Dermis microvascular lymphatic vessel endothelial cell (primary cell): ENCODE measurements around the gene SLC40A1. TPM values are rescaled to one million over a fixed set of nuclear protein-coding genes. Genes with fewer than 3 reads are reported as not detected.
"Not testable (repeated sequence)": the region's sequence is repeated elsewhere in the genome, so short reads cannot be mapped to it uniquely, and the experiment has no call there.

ENCODE experiments used
- DNase-seq, 2 donors: peaks; one replicate each; pipeline versions ENCODE4 v3.0.0 to v3.0.0-alpha.2; 2010; ENCODE audit warnings: low read depth in 2 of 2
- total RNA-seq: library from RNA; depleted of rRNA; stranded (reverse); fragments of >200 nt; gene quantifications from 2 replicates; pipeline ENCODE4 v1.2.1, GENCODE V29; 2014

SLC40A1 gene, protein sequence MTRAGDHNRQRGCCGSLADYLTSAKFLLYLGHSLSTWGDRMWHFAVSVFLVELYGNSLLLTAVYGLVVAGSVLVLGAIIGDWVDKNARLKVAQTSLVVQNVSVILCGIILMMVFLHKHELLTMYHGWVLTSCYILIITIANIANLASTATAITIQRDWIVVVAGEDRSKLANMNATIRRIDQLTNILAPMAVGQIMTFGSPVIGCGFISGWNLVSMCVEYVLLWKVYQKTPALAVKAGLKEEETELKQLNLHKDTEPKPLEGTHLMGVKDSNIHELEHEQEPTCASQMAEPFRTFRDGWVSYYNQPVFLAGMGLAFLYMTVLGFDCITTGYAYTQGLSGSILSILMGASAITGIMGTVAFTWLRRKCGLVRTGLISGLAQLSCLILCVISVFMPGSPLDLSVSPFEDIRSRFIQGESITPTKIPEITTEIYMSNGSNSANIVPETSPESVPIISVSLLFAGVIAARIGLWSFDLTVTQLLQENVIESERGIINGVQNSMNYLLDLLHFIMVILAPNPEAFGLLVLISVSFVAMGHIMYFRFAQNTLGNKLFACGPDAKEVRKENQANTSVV
- 105 and 319 TPM in 2 replicates for total RNA-seq

DNA sequence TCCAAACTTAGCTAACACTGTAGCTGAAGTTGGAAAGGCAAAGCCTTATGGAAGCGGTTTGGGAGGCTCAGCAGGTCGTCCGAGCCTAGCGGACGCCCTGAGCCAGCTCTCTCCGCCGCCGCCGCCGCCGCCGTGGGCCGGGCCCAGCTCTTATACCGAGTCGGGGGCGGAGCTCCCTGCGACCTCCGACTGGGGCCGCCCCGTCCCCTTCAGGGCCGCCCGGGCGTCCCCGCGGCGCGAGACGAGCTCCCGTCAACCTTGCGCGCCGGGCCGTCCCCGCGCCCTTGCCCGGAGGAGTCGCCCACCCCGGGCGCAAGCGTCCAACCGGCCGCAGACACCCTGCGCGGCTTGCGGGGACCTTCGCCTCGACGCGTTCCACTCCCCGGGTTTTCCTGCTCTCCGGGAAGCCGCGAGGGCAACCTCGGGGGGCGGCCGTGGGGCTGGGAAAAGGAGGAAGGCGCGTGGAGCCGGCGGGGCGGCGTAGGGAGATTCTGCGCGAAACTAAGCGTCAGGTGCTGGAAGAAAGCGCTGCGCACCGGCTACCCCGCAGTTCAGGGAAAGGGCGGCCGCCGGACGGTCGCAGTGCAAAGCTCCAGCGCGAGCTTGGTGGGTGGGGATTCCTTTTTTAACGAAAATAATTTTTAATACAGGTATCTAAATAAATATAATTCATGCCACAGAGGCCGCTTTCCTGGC lies at the start of gene SLC40A1:
Gene SLC40A1 (minus strand): TSS at position 129 of the 696 bp plus-strand sequence. CDS start 326 bp downstream, outside the sequence.
- peak in 1 of 2 donors; percentile 84 for DNase-seq

DNA sequence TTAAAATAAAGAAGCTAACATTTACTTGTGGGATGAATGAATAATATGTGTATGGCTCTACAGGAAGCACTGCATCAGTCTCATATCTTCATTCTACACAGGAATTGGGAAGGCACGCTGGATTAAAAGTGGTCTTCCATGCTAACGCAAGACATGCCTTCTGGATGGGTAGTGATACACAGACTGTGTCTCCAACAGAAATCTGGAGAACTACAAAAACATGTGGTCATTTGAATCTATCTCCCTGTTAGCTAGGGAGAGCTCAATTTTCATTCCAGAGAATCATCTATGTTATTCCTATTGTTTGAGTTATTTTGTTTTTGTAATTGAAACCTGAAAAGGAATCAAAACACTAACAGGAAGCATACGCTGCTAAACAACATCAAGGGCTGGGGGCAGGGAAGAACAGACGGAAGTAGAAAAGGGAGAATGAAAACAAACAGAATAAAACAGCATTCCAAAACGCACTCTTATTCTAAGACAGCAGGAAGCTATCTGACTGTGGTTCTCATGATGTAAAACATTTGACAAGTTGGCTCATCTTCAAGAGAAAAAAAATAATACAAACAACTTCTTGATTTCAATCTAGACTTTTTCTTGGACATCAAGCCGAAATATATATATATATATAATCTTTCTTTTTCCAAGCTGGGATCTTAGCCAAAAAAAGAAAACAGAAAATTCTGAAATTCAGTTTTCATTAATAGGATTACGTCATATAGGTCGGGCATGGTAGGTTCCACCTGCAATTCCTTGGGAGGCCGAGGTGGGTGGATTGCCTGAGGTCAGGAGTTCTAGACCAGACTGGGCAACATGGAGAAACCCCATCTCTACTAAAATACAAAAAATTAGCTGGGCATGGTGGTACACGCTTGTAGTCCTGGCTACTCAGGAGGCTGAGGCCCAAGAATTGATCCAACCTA lies 49.2 kb upstream of the SLC40A1 start:
- peak; percentile 24 to 71 for DNase-seq

DNA sequence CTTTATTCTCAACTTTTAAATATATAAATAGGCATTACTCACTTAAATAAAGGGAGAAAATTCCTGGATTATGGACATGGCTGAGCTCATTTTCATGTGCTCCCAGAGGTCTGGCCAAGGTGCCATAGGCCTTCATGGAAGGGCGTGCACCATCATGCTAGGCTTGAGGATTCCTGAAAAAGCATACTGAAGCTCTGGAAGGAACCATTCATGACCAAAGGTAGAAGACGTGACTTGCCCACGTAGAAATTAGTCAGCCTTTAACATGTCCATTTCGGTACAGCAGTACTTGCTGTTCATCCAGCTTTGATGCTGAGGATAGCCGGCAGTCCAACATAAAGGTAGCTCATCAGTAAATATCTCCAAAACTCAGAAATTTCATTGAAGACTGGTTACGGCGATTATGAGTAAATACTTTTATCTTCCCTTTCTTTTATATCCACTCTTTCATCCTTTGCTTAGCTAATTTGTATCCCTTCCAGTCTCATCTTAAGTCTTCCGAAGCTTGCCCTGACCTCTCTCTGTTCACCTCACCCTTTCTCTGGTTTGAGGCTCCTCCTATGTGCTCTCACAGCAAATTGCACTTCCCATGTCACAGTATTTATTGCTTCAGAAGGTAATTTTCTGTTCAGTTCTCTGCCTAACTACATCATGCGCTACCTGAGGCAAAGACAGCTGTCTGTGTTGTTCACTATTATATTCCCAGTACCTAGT lies 48.4 kb upstream of the SLC40A1 start:
- peak in 1 of 2 donors; percentile 27 for DNase-seq

DNA sequence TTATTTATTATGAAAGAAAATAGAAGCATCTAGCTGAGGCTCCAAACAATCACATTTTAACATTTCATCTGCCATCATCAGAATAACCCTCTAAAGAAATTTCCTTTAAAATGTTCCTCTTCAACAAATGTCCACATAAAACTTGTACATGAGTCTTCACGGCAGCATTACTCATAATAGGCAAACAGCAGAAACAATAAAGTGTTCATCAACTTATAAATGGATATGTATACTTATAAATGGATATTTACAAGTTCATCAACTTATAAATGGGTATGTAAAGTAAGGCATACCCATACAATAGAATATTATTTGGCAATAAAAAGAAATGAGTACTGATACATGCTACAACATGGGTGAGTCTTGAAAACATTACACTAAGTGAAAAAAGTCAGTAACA lies 47.2 kb upstream of the SLC40A1 start:
- no peak for DNase-seq

DNA sequence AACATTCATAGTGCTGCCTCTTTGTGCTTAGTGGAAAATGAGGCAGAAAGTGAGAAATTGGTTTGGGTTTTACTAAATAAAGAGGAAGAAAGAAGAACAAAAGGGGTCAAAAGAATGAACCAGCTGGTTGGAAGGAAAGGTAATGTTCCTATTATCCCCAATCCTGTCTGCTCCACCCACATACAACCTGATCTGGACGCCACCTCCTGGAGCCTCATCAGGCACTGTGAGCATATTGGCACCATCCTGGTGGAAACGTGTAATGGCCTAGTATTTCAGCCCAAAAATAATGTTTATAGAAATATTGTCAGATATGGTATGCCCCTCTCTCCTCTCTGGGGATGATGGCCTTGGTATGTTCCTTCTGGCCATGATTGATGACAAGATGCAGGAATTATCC lies 45.0 kb upstream of the SLC40A1 start:
- no peak for DNase-seq

DNA sequence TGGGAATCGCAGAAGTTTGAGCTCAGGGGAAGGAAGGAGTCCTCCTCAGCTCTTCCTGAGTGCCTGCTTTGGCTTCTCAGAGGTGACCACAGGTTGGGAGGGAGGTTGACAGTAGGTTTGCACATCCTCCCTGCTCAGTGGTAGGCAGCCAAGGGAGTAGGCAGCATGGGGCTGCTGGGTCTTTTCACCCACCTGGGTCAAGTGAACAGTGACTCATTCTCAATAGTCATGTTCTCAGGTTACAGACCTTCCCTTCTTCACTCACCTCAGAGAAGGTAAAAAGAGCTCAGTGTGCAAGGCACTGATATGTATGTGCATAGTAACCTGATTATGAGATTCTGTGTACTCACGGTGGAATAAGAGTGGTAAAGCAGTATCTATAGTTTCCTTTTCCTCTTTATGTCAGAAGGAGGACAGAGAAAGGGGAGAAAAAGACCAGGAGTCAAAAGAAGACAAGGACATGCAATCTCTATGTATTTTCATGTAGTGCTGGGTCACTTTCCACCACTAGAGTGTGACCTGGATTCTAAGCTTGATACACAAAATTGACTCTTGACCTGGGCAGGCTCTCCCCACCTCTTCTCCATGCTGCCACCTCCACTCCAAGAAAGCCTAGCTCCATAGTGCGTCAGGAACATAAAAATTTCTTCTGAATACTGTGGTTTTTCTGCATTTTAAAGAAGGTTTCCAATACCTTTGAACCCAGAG lies 44.2 kb upstream of the SLC40A1 start:
- no peak for DNase-seq

DNA sequence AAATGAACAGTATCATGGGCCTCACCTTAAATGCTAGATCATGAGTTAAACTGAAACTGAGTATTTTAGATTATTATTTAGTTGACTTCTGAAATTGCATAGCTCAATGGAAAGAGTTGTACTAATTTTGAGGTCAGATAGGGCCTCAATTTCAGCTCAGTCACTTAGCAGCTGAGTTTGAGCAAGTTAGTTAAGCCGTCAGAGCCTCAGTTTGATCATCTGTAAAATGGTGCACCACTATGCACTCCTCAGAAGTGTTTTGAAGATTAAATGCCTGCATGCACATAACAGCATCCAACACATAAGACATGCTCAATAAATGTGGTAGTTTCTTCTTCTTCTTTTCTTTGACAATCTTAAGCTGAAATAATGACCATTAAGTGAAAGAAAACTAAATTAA lies 42.5 kb upstream of the SLC40A1 start:
- no peak for DNase-seq

DNA sequence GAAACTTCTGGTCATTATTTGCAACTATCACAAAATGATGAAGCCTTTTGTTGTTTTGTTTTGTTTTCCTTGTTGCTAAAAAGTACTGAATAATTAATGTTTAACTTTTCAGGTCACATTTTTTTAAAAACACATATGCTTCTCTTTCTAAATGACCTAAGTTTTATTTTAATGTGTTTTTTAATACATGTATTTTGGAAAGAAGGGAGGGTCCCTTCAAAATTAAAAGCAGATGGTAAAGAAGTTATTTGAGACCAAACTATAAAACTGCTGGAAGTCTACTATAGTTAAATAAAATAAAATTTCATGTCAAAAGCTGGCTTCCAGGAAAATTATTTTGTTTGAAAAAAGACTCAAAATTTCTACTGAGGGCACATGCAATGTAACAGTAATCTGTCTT lies 41.2 kb upstream of the SLC40A1 start:
- DNase-seq: no peak

DNA sequence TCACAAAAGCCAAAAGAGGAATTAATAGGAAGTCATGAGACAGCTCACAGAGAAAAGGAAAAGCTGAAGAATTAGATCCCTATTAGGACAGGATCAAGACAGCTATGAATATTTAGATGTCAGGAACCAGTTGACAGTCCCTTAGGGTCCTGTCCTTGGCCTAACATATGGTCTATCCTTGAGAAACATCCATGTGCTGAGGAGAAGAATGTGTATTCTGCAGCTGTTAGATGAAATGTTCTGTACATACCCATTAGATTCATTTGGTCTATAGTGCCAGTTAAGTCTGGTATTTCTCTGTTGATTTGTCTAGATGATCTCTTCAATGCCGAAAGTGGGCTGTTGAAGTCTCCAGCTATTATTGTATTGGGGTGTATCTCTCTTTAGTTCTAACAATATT lies 37.6 kb upstream of the SLC40A1 start:
- DNase-seq: no peak

DNA sequence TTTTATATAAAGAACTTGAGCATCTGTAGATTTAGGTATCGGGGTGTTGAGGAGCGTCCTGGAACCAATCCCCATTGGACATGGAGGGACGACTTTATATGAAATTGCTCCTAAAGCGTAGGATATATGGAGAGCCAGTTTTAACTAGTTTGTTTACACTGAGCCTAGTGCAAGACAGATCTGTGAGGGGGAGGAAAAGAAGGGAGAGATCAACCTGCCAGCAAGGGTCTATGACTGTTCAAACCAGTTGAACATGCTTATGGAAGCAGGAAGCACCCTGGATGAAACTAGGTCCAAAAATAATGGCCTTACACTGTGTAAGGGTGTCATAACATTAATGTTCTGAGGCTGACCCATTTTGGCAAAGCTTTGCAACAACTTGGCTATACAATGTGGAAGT lies 34.0 kb upstream of the SLC40A1 start:
- DNase-seq: no peak

DNA sequence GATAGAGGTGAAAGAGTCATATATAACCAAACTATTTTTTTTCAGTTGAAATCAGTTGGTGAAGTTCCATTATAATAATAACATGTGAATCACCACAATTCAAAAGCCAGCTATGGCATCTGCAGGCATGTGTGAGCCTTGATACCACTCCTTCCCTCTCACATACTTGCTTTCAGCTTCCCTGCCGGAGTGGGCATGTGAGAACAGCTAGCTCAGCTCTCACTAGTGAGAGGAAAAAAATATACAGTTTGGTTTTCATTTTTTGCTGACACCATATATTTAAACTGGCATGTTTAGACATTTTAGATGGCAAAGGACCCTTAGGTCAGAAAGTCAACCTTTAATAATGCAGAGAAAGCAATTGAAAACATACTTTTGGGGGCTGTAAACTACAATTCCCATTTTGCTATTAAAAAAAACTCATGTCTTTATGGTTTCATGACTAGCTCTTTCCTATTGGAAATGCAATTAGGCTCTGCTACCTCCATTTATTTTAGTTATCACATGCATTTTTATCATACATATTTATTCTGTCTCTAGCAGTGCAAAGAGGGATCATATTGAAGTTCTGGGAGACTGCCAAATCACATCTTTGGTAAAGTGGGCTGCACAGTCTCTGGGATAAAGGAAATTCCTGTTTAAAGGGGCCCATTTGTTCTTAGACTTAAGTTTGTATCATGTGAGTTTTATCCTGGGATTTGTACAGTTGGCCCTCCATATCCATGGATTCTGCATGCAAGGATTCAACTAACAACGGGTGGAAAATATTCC lies 33.2 kb upstream of the SLC40A1 start:
- DNase-seq: peak in 1 of 2 donors; percentile 78

DNA sequence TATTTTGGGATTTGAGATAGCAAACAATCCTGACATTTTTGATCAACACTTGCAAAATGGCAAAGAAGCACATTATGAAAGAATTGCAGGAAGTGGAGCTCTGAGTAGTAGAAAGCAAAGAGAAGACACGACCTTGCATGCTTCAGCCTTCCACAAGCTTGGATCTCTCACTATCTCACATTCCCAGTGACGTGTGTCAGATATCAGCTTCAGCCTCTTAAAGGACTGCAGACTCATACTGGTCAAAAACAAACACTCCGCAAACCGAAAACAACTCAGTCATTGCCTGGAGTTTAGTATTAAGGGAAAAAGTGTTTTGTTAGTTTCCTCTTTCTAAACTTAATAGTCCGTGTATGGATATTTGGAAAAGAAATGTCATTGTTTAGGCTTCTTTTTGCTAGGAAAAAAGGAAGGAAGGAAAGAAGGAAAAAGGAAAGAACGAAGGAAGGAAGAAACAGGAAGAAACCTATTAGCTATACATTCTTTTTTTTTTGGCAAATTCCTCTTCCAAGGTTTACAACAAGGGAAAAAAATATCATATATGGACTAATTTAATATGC lies 32.6 kb upstream of the SLC40A1 start:
- peak in 1 of 2 donors; percentile 96 for DNase-seq

DNA sequence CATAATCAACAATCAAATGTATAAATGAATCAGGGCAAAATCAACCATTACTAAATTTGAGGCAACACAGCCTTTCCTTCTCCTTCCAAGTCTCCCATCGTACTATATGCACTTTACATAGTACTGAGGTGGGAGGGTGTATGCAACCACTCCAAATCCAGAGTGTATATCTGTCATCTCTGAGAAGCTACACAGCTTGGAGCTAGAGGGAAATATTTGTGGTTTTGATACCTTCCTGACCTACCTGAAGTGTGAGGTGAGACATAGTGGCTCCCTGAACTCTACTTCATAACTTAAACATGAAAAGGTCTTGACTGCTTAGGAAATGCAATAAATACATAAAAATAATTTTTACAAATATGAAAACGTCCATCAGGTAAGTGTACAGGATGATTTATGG lies 30.1 kb upstream of the SLC40A1 start:
- no peak for DNase-seq

DNA sequence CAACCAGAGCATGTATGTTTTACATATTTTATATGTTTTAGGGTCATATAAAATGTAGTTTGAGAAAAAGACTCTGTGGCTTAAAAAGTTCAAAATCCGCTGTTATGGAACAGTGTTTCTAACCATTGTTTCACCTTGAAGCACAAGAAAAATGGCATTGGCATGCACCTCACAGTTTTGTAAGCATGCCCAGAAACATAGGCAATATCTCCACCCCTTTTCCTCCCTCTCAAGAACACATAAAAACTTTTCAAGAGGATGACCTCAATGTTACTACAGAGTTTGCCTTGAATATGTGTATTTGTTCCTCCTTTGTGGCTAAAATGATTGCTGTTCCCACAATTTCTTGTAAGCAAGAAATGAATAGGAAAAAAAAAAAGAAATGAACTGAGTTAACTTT lies 29.3 kb upstream of the SLC40A1 start:
- DNase-seq: no peak

DNA sequence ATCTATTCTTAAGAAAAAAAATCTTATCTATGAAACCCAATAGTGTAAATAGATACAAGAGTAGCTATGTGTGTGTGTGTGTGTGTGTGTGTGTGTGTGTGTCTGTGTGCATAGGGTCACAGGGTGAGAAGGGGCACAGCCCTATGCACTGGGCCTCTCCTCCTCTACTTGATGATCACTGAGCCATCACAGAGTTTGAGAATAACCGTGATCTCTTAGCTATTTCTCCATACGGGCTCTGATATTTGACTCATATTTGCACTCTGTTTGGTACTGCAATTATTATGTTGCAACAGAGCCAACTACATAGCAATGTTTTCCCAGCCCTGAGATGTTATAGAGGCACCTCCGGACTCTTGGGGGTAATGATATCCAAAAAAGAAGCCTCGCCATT lies 28.8 kb upstream of the SLC40A1 start:
- no peak for DNase-seq

DNA sequence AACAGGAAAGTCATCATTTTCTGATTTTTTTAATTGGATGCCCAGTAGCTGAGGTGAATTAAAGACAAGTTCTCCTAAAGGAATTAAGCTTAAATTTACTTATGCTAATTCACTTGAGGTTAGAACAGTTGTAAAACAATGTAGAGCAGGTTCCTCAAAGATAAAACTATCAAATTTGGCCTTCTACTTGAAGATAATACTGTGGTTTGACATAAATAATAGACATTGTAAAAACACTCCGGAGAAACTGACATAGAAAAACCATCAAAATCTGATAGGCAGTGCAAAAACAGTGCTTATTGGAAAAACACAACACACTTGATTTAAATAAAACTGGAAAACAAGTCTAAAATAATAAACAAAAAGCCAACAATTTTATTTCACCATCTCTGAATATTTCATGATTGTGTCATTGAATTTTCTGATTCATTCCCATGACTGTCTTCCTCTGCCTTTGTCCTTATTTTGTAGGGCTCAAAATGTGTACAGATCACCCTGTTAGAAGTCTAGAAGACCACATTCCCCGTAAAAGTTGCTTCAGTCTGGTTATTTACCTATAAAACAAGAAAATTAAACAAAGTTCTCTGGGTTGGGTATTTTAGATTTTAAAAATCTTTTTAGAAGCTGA lies 28.3 kb upstream of the SLC40A1 start:
- no peak for DNase-seq

DNA sequence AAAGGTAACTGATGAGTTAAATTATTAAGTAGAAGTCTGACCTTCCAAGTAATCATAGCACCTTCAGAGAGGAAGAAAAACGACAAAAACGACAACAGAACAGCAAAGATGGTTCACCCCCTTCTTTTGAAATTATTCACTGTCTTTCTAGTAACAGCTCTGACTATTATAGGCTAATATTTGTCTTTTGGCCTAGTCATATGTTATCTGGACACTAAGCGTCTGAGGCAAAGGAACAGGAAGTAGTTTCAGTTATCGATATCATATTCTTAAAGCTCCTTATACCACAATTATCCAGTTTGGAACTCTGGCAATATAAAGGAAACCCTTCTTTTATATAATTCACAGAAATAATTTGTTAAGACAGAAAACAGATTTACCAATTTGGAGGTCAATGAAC lies 27.6 kb upstream of the SLC40A1 start:
- DNase-seq: no peak

DNA sequence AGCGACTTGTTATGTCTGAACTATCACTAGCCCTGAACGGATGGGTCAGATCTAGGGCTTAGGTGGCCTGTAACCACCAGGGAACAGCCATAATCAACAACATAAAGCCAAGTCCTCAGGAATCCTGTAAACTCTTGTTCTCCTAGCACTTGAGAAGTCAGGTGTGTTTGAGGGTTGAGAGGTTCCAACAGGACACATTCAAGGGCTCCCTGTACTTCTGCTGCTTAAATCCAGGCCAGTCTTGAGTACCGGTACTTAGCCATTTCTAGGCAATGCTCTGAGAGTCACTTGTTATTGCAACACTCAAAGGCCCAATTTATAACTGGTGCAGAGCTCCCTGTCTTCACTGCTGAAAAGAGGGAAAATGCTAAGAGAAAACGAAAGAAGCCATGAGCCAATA lies 21.6 kb upstream of the SLC40A1 start:
- no peak for DNase-seq

DNA sequence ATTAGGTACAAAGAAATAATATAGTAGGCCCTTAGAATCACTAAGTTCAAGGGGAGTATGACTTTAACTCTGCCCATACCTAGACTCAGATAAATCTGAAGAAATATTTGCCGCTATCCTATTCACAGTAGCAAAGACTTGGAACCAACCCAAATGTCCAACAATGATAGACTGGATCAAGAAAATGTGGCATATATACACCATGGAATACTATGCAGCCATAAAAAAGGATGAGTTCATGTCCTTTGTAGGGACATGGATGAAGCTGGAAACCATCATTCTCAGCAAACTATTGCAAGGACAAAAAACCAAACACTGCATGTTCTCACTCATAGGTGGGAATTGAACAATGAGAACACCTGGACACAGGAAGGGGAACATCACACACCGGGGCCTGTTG lies 21.1 kb upstream of the SLC40A1 start:
- DNase-seq: not testable (repeated sequence)
